ENCODE data around the gene PTK6.

Gene PTK6

GRCh38 chr20:63529861-63530787 is 7.1 kb downstream of the PTK6 start:
- Histone ChIP-seq H3K27ac (ENCODE audit: low read depth, low read length) (no peak overlapping the region), H3K36me3 (ENCODE audit: insufficient read depth, low read length) (no peaks in the 10 kb centered on the region), H3K9ac (ENCODE audit: low read length) (no peak overlapping the region), H3K27me3 (ENCODE audit: control insufficient read depth in 1 of 2, insufficient read depth in 2 of 2, low read length in 2 of 2) (peaks cover 0 to 34% of the 10 kb centered on the region in 2 donors), H3K9me3 (ENCODE audit: low read length) (no peaks in the 10 kb centered on the region), H3K4me1 (ENCODE audit: insufficient read depth, low read length) (no peaks in the 10 kb centered on the region), H3K4me3 (ENCODE audit: low read depth in 1 of 2, low read length in 2 of 2) (no peak overlapping the region)

GRCh38 chr20:63529180-63529860 is 7.9 kb downstream of the PTK6 start:
- H3K27me3 ChIP-seq (ENCODE audit: control insufficient read depth in 1 of 2, insufficient read depth in 2 of 2, low read length in 2 of 2) = peaks cover 0 to 26% of the 10 kb centered on the region in 2 donors
- no peak overlapping the region for H3K4me3 ChIP-seq (ENCODE audit: low read depth in 1 of 2, low read length in 2 of 2)
- H3K9me3 ChIP-seq (ENCODE audit: low read length) = no peaks in the 10 kb centered on the region
- no peaks in the 10 kb centered on the region for H3K36me3 ChIP-seq (ENCODE audit: insufficient read depth, low read length)
- no peak overlapping the region for H3K27ac ChIP-seq (ENCODE audit: low read depth, low read length)
- H3K9ac ChIP-seq (ENCODE audit: low read length) = no peak overlapping the region
- H3K4me1 ChIP-seq (ENCODE audit: insufficient read depth, low read length) = no peaks in the 10 kb centered on the region

- no peak overlapping the region for H3K27ac ChIP-seq (ENCODE audit: low read depth, low read length)
- H3K9me3 ChIP-seq (ENCODE audit: low read length) = no peaks in the 10 kb centered on the region
Measured at GRCh38 chr20:63527184-63527583, 10.0 kb downstream of the PTK6 start.

GRCh38 chr20:63525971-63526370 is 11.2 kb downstream of the PTK6 start:
- H3K4me1 ChIP-seq (ENCODE audit: insufficient read depth, low read length) = peaks cover 8% of the 10 kb centered on the region
- H3K36me3 ChIP-seq (ENCODE audit: insufficient read depth, low read length) = peaks cover 19% of the 10 kb centered on the region
- no peak overlapping the region for H3K4me3 ChIP-seq (ENCODE audit: low read depth in 1 of 2, low read length in 2 of 2)
- H3K27ac ChIP-seq (ENCODE audit: low read depth, low read length) = no peak overlapping the region
- H3K27me3 ChIP-seq (ENCODE audit: control insufficient read depth in 1 of 2, insufficient read depth in 2 of 2, low read length in 2 of 2) = peaks cover 0 to 9% of the 10 kb centered on the region in 2 donors
- H3K9me3 ChIP-seq (ENCODE audit: low read length) = no peaks in the 10 kb centered on the region
- no peak overlapping the region for H3K9ac ChIP-seq (ENCODE audit: low read length)

More at GRCh38 chr20:63527184-63527583, 10.0 kb downstream of the PTK6 start:
- H3K9ac ChIP-seq (ENCODE audit: low read length) = no peak overlapping the region
- no peak overlapping the region for H3K4me3 ChIP-seq (ENCODE audit: low read depth in 1 of 2, low read length in 2 of 2)
- peaks cover 0 to 9% of the 10 kb centered on the region in 2 donors for H3K27me3 ChIP-seq (ENCODE audit: control insufficient read depth in 1 of 2, insufficient read depth in 2 of 2, low read length in 2 of 2)
- H3K36me3 ChIP-seq (ENCODE audit: insufficient read depth, low read length) = peaks cover 16% of the 10 kb centered on the region
- peaks cover 5% of the 10 kb centered on the region for H3K4me1 ChIP-seq (ENCODE audit: insufficient read depth, low read length)

GRCh38 chr20:63525185-63525584 is 12.0 kb downstream of the PTK6 start:
- Histone ChIP-seq H3K9ac (ENCODE audit: low read length) (no peak overlapping the region), H3K9me3 (ENCODE audit: low read length) (no peaks in the 10 kb centered on the region), H3K27ac (ENCODE audit: low read depth, low read length) (no peak overlapping the region), H3K27me3 (ENCODE audit: control insufficient read depth in 1 of 2, insufficient read depth in 2 of 2, low read length in 2 of 2) (peaks cover 0 to 3% of the 10 kb centered on the region in 2 donors), H3K4me1 (ENCODE audit: insufficient read depth, low read length) (peaks cover 8% of the 10 kb centered on the region), H3K4me3 (ENCODE audit: low read depth in 1 of 2, low read length in 2 of 2) (no peak overlapping the region), H3K36me3 (ENCODE audit: insufficient read depth, low read length) (peaks cover 19% of the 10 kb centered on the region)

- H3K9ac ChIP-seq (ENCODE audit: low read length) = no peak overlapping the region
- H3K9me3 ChIP-seq (ENCODE audit: low read length) = no peaks in the 10 kb centered on the region
- H3K27ac ChIP-seq (ENCODE audit: low read depth, low read length) = no peak overlapping the region
- peaks cover 19% of the 10 kb centered on the region for H3K36me3 ChIP-seq (ENCODE audit: insufficient read depth, low read length)
- H3K27me3 ChIP-seq (ENCODE audit: control insufficient read depth in 1 of 2, insufficient read depth in 2 of 2, low read length in 2 of 2) = peaks cover 0 to 4% of the 10 kb centered on the region in 2 donors
- H3K4me1 ChIP-seq (ENCODE audit: insufficient read depth, low read length) = peaks cover 12% of the 10 kb centered on the region
- H3K4me3 ChIP-seq (ENCODE audit: low read depth in 1 of 2, low read length in 2 of 2) = no peak overlapping the region
Measured at GRCh38 chr20:63522981-63523611, 14.1 kb downstream of the PTK6 start.

GRCh38 chr20:63522091-63522868 is 14.9 kb downstream of the PTK6 start:
- peaks cover 0 to 4% of the 10 kb centered on the region in 2 donors for H3K27me3 ChIP-seq (ENCODE audit: control insufficient read depth in 1 of 2, insufficient read depth in 2 of 2, low read length in 2 of 2)
- H3K4me1 ChIP-seq (ENCODE audit: insufficient read depth, low read length) = peaks cover 12% of the 10 kb centered on the region
- H3K27ac ChIP-seq (ENCODE audit: low read depth, low read length) = no peak overlapping the region
- H3K9ac ChIP-seq (ENCODE audit: low read length) = no peak overlapping the region
- H3K4me3 ChIP-seq (ENCODE audit: low read depth in 1 of 2, low read length in 2 of 2) = peak overlapping the region in 1 of 2 donors; percentile 55
- peaks cover 19% of the 10 kb centered on the region for H3K36me3 ChIP-seq (ENCODE audit: insufficient read depth, low read length)
- no peaks in the 10 kb centered on the region for H3K9me3 ChIP-seq (ENCODE audit: low read length)

GRCh38 chr20:63521602-63522001 is 15.6 kb downstream of the PTK6 start:
- Histone ChIP-seq H3K27me3 (ENCODE audit: control insufficient read depth in 1 of 2, insufficient read depth in 2 of 2, low read length in 2 of 2) (peaks cover 0 to 4% of the 10 kb centered on the region in 2 donors), H3K4me1 (ENCODE audit: insufficient read depth, low read length) (peaks cover 12% of the 10 kb centered on the region), H3K9ac (ENCODE audit: low read length) (peak overlapping the region; percentile 27), H3K9me3 (ENCODE audit: low read length) (no peaks in the 10 kb centered on the region), H3K36me3 (ENCODE audit: insufficient read depth, low read length) (peaks cover 19% of the 10 kb centered on the region), H3K4me3 (ENCODE audit: low read depth in 1 of 2, low read length in 2 of 2) (peak overlapping the region; percentile 73 to 95), H3K27ac (ENCODE audit: low read depth, low read length) (peak overlapping the region; percentile 63)

- H3K9ac ChIP-seq (ENCODE audit: low read length) = peak overlapping the region; percentile 27
- peak overlapping the region; percentile 63 for H3K27ac ChIP-seq (ENCODE audit: low read depth, low read length)
- H3K36me3 ChIP-seq (ENCODE audit: insufficient read depth, low read length) = peaks cover 19% of the 10 kb centered on the region
- H3K9me3 ChIP-seq (ENCODE audit: low read length) = no peaks in the 10 kb centered on the region
- peaks cover 12% of the 10 kb centered on the region for H3K4me1 ChIP-seq (ENCODE audit: insufficient read depth, low read length)
- peak overlapping the region; percentile 73 to 95 for H3K4me3 ChIP-seq (ENCODE audit: low read depth in 1 of 2, low read length in 2 of 2)
- H3K27me3 ChIP-seq (ENCODE audit: control insufficient read depth in 1 of 2, insufficient read depth in 2 of 2, low read length in 2 of 2) = peaks cover 0 to 4% of the 10 kb centered on the region in 2 donors
Measured at GRCh38 chr20:63520934-63521601, 16.1 kb downstream of the PTK6 start.

- Histone ChIP-seq H3K4me1 (ENCODE audit: insufficient read depth, low read length) (peaks cover 12% of the 10 kb centered on the region), H3K4me3 (ENCODE audit: low read depth in 1 of 2, low read length in 2 of 2) (peak within 1 kb of the TSS; percentile 73 to 95), H3K27me3 (ENCODE audit: control insufficient read depth in 1 of 2, insufficient read depth in 2 of 2, low read length in 2 of 2) (peaks cover 0 to 4% of the 10 kb centered on the region in 2 donors), H3K27ac (ENCODE audit: low read depth, low read length) (peak within 1 kb of the TSS; percentile 63), H3K9me3 (ENCODE audit: low read length) (no peaks in the 10 kb centered on the region), H3K36me3 (ENCODE audit: insufficient read depth, low read length) (peaks cover 19% of the 10 kb centered on the region), H3K9ac (ENCODE audit: low read length) (peak within 1 kb of the TSS; percentile 27)
Measured at GRCh38 chr20:63520504-63520933, 16.7 kb downstream of the PTK6 start, which contains the start of gene PPDPF. Gene PPDPF (plus strand): TSS chr20:63520765. CDS start chr20:63521309, 544 bp downstream.
